SK-N-SH treated with all-trans-retinoic acid at 6 μM for 48 hours (cell line): Measurements from ENCODE around the gene VCAN.

Experiments used
- ATAC-seq: fragments of 200-7000 bp; cut with Tn5 transposase; 3 replicates; pipeline ENCODE4 v1.9.1; 2020; ENCODE audit warnings: mild to moderate bottlenecking, moderate library complexity
- ARNTL ChIP-seq: fragments of 450-650 bp; formaldehyde crosslinking; IDR thresholded peaks from 2 replicates; pipeline ENCODE4 v1.5.0; 2020; ENCODE audit warnings: low read depth, mild to moderate bottlenecking, moderate library complexity, borderline replicate concordance
- BACH2 ChIP-seq: fragments of 250-450 bp; sonication (Bioruptor Pico); IDR thresholded peaks from 2 replicates; pipeline ENCODE4 v1.9.0; 2021; ENCODE audit warnings: mild to moderate bottlenecking, borderline replicate concordance
- CSDC2 ChIP-seq: fragments of 250-450 bp; sonication (Bioruptor Pico); IDR thresholded peaks from 2 replicates; pipeline ENCODE4 v1.5.0; 2020; ENCODE audit warnings: mild to moderate bottlenecking, moderate library complexity
- ESRRG ChIP-seq: fragments of 250-450 bp; sonication (Bioruptor Pico); IDR thresholded peaks from 2 replicates; pipeline ENCODE4 v1.6.1; 2021; ENCODE audit warnings: mild to moderate bottlenecking
- GLIS3 ChIP-seq: fragments of 250-450 bp; sonication (Bioruptor Pico); IDR thresholded peaks from 2 replicates; pipeline ENCODE4 v1.5.0; 2020; ENCODE audit warnings: mild to moderate bottlenecking, moderate library complexity
- ISL1 ChIP-seq: fragments of 250-450 bp; sonication (Bioruptor Pico); IDR thresholded peaks from 2 replicates; pipeline ENCODE4 v2.1.2; 2022; ENCODE audit warnings: mild to moderate bottlenecking, moderate library complexity
- OSR1 ChIP-seq: fragments of 250-450 bp; sonication (Bioruptor Pico); IDR thresholded peaks from 2 replicates; pipeline ENCODE4 v1.8.0; 2022; ENCODE audit warnings: moderate library complexity, mild to moderate bottlenecking, inconsistent platforms
- PPARA ChIP-seq: fragments of 250-450 bp; sonication (Bioruptor Pico); IDR thresholded peaks from 2 replicates; pipeline ENCODE4 v1.5.0; 2020; ENCODE audit warnings: mild to moderate bottlenecking, borderline replicate concordance
- RARB ChIP-seq: fragments of 250-450 bp; sonication (Bioruptor Pico); IDR thresholded peaks from 2 replicates; pipeline ENCODE4 v1.8.0; 2021; ENCODE audit warnings: mild to moderate bottlenecking, moderate library complexity
- SNAI2 ChIP-seq: fragments of 250-450 bp; sonication (Bioruptor Pico); IDR thresholded peaks from 2 replicates; pipeline ENCODE4 v1.5.0; 2020; ENCODE audit warnings: mild to moderate bottlenecking, moderate library complexity
- TCF4 ChIP-seq: fragments of 250-450 bp; sonication (Bioruptor Pico); IDR thresholded peaks from 2 replicates; pipeline ENCODE4 v1.8.0; 2021; ENCODE audit warnings: mild to moderate bottlenecking, moderate library complexity, borderline replicate concordance
- TOX ChIP-seq: fragments of 250-450 bp; sonication (Bioruptor Pico); IDR thresholded peaks from 2 replicates; pipeline ENCODE4 v1.8.0; 2021; ENCODE audit warnings: mild to moderate bottlenecking, moderate library complexity, borderline replicate concordance
- ZC3H10 ChIP-seq: fragments of 250-450 bp; sonication (Bioruptor Pico); IDR thresholded peaks from 2 replicates; pipeline ENCODE4 v1.5.1; 2021; ENCODE audit warnings: mild to moderate bottlenecking, moderate library complexity
- ZFP3 ChIP-seq: fragments of 250-450 bp; sonication (Bioruptor Pico); IDR thresholded peaks from 2 replicates; pipeline ENCODE4 v1.5.0; 2020; ENCODE audit warnings: mild to moderate bottlenecking, moderate library complexity
- ZFP30 ChIP-seq: fragments of 450-650 bp; formaldehyde crosslinking; IDR thresholded peaks from 2 replicates; pipeline ENCODE4 v1.5.0; 2022; ENCODE audit warnings: mild to moderate bottlenecking, moderate library complexity
- ZNF565 ChIP-seq: fragments of 450-650 bp; formaldehyde crosslinking; conservative IDR thresholded peaks from 2 replicates; pipeline ENCODE4 v1.5.0; 2020; ENCODE audit warnings: low read depth, mild to moderate bottlenecking, moderate library complexity
- ZNF70 ChIP-seq: fragments of 450-650 bp; formaldehyde crosslinking; IDR thresholded peaks from 2 replicates; pipeline ENCODE4 v1.5.0; 2020; ENCODE audit warnings: mild to moderate bottlenecking, moderate library complexity
- ZNF8 ChIP-seq: fragments of 450-650 bp; formaldehyde crosslinking; IDR thresholded peaks from 2 replicates; pipeline ENCODE4 v1.5.0; 2020; ENCODE audit warnings: mild to moderate bottlenecking, moderate library complexity
- TF ChIP-seq, protein P1 (sequence below): fragments of 250-450 bp; sonication (Bioruptor Pico); IDR thresholded peaks from 2 replicates; pipeline ENCODE4 v1.8.0; 2021; ENCODE audit warnings: low read depth, mild to moderate bottlenecking, moderate library complexity, borderline replicate concordance
- TF ChIP-seq, protein P2 (sequence below): fragments of 250-450 bp; sonication (Bioruptor Pico); IDR thresholded peaks from 2 replicates; pipeline ENCODE4 v1.5.1; 2021; ENCODE audit warnings: mild to moderate bottlenecking, moderate library complexity
- TF ChIP-seq, protein P3 (sequence below): fragments of 250-450 bp; sonication (Bioruptor Pico); IDR thresholded peaks from 2 replicates; pipeline ENCODE4 v1.8.0; 2020; ENCODE audit warnings: mild to moderate bottlenecking, moderate library complexity, borderline replicate concordance
- TF ChIP-seq, protein P4 (sequence below): fragments of 250-450 bp; sonication (Bioruptor Pico); IDR thresholded peaks from 2 replicates; pipeline ENCODE4 v1.5.0; 2020; ENCODE audit warnings: mild to moderate bottlenecking, moderate library complexity
- TF ChIP-seq, protein P5 (sequence below): fragments of 250-450 bp; sonication (Bioruptor Pico); IDR thresholded peaks from 2 replicates; pipeline ENCODE4 v1.5.1; 2020; ENCODE audit warnings: low read depth, mild to moderate bottlenecking, moderate library complexity

The VCAN gene

DNA sequence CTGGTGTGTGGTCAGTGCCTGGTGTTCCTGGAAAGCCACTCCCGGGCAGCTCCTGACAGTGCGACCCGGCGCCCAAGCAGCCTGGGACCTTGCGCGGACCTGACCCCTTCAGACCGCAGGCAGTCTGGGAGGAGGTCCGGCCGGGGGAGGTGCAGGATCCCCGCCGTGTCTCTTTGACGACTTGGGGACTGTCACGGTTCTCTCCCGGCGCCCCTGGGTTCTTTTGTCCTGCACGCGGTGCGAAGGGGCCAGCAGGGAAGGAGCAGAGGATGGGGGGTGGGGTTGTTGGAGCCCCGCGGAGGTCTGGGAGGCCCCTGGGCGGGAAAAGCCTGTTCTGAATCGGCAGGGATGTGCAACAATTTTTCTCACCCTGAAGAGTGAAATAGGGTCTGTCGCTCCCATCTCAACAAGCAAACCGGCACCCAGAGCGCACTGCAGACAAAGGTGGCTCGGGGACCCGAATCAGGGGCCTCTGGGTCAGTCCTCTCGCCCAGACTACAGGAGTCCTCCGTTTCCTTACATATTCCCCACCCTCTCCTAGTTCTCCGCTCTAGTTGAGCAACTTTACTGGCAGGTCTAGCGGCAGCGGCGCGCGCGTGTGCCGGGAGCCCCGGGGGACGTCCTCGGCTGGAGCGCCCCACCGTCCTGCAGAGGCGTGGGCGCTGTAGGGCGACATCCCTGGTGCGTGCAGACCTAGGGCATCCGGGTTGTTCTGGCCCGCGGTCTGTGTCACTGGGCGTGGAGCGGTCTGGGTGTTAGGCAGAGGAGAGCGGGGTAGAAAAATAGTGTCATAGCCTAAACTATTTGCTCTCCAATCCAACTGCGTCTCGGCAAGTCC lies 1.2 kb downstream of the VCAN start (continued):
- TF ChIP-seq SNAI2 (no peak), ESRRG (no peak), TCF4 (CRISPR knock-in tag) (no peak)
- TF ChIP-seq, protein P1, sequence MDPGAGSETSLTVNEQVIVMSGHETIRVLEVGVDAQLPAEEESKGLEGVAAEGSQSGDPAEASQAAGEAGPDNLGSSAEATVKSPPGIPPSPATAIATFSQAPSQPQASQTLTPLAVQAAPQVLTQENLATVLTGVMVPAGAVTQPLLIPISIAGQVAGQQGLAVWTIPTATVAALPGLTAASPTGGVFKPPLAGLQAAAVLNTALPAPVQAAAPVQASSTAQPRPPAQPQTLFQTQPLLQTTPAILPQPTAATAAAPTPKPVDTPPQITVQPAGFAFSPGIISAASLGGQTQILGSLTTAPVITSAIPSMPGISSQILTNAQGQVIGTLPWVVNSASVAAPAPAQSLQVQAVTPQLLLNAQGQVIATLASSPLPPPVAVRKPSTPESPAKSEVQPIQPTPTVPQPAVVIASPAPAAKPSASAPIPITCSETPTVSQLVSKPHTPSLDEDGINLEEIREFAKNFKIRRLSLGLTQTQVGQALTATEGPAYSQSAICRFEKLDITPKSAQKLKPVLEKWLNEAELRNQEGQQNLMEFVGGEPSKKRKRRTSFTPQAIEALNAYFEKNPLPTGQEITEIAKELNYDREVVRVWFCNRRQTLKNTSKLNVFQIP (CRISPR knock-in tag): no peak
- TF ChIP-seq, protein P2, sequence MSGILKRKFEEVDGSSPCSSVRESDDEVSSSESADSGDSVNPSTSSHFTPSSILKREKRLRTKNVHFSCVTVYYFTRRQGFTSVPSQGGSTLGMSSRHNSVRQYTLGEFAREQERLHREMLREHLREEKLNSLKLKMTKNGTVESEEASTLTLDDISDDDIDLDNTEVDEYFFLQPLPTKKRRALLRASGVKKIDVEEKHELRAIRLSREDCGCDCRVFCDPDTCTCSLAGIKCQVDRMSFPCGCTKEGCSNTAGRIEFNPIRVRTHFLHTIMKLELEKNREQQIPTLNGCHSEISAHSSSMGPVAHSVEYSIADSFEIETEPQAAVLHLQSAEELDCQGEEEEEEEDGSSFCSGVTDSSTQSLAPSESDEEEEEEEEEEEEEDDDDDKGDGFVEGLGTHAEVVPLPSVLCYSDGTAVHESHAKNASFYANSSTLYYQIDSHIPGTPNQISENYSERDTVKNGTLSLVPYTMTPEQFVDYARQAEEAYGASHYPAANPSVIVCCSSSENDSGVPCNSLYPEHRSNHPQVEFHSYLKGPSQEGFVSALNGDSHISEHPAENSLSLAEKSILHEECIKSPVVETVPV: no peak

DNA sequence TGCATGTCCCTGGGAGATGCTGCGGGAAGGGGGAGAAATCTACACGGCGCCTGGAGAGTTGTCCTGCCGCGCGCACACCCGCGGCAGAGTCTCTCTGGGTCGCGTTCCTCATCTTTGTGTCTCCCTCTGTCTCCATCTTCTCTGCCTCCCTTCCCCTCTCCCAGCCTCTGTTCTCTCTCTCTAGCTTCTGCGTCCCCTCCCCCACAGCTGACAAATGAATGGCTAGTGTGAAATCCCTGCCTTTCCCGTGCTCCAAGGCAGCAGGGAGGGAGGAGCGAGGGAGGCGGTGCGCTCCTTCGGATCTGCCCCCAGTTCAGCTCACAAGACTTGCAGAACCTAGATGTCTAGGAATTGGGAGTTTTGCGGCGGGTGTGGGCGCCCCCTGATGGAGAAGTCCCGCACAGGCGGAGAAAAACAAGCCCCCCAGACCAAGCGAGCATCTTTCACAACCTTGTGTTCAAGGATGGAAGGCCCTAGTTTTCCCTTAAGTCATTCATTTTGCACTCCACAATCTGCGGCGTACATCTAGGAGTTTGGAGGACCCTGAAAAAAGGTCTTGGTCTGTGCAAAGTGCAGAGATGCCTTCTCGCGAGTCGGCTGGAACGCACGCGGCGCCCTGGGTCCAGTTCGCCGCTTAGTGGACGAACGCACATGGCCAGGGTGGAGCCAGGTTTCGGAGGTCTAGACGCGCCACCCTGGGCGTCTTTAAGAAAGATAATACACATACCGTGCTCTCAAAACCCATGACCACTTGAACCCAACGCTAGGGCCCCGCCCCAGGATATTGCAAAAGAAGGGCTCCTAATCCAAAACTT lies 2.0 kb downstream of the VCAN start:
- ATAC-seq: peak; percentile 77
- TF ChIP-seq ZNF565 (CRISPR knock-in tag) (no peak), ZNF8 (CRISPR knock-in tag) (no peak), PPARA (CRISPR knock-in tag) (no peak), ISL1 (CRISPR knock-in tag) (no peak), OSR1 (CRISPR knock-in tag) (no peak), ESRRG (no peak), ZC3H10 (CRISPR knock-in tag) (no peak), SNAI2 (no peak), BACH2 (CRISPR knock-in tag) (no peak), CSDC2 (CRISPR knock-in tag) (no peak), TOX (CRISPR knock-in tag) (no peak), ZFP3 (CRISPR knock-in tag) (no peak), ZFP30 (no peak), ARNTL (CRISPR knock-in tag) (no peak), RARB (no peak), GLIS3 (CRISPR knock-in tag) (no peak), ZNF70 (CRISPR knock-in tag) (peak; percentile 92), TCF4 (CRISPR knock-in tag) (no peak)
- TF ChIP-seq, protein P3, sequence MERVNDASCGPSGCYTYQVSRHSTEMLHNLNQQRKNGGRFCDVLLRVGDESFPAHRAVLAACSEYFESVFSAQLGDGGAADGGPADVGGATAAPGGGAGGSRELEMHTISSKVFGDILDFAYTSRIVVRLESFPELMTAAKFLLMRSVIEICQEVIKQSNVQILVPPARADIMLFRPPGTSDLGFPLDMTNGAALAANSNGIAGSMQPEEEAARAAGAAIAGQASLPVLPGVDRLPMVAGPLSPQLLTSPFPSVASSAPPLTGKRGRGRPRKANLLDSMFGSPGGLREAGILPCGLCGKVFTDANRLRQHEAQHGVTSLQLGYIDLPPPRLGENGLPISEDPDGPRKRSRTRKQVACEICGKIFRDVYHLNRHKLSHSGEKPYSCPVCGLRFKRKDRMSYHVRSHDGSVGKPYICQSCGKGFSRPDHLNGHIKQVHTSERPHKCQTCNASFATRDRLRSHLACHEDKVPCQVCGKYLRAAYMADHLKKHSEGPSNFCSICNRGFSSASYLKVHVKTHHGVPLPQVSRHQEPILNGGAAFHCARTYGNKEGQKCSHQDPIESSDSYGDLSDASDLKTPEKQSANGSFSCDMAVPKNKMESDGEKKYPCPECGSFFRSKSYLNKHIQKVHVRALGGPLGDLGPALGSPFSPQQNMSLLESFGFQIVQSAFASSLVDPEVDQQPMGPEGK (CRISPR knock-in tag): 0 out of 2 replicates have a peak, but pooled peaks have one; percentile 37
- TF ChIP-seq, protein P4, sequence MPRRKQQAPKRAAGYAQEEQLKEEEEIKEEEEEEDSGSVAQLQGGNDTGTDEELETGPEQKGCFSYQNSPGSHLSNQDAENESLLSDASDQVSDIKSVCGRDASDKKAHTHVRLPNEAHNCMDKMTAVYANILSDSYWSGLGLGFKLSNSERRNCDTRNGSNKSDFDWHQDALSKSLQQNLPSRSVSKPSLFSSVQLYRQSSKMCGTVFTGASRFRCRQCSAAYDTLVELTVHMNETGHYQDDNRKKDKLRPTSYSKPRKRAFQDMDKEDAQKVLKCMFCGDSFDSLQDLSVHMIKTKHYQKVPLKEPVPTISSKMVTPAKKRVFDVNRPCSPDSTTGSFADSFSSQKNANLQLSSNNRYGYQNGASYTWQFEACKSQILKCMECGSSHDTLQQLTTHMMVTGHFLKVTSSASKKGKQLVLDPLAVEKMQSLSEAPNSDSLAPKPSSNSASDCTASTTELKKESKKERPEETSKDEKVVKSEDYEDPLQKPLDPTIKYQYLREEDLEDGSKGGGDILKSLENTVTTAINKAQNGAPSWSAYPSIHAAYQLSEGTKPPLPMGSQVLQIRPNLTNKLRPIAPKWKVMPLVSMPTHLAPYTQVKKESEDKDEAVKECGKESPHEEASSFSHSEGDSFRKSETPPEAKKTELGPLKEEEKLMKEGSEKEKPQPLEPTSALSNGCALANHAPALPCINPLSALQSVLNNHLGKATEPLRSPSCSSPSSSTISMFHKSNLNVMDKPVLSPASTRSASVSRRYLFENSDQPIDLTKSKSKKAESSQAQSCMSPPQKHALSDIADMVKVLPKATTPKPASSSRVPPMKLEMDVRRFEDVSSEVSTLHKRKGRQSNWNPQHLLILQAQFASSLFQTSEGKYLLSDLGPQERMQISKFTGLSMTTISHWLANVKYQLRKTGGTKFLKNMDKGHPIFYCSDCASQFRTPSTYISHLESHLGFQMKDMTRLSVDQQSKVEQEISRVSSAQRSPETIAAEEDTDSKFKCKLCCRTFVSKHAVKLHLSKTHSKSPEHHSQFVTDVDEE (CRISPR knock-in tag): 0 out of 2 replicates have a peak, but pooled peaks have one; percentile 13
- TF ChIP-seq, protein P5, sequence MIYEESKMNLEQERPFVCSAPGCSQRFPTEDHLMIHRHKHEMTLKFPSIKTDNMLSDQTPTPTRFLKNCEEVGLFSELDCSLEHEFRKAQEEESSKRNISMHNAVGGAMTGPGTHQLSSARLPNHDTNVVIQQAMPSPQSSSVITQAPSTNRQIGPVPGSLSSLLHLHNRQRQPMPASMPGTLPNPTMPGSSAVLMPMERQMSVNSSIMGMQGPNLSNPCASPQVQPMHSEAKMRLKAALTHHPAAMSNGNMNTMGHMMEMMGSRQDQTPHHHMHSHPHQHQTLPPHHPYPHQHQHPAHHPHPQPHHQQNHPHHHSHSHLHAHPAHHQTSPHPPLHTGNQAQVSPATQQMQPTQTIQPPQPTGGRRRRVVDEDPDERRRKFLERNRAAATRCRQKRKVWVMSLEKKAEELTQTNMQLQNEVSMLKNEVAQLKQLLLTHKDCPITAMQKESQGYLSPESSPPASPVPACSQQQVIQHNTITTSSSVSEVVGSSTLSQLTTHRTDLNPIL (CRISPR knock-in tag): no peak
- TF ChIP-seq, protein P2: no peak
- TF ChIP-seq, protein P1 (CRISPR knock-in tag): no peak
- TF ChIP-seq, all 23 proteins: peak for 3
